GM12878 (cell line): ENCODE data around the gene CD34. TPM values are rescaled to one million over a fixed set of nuclear protein-coding genes. Genes with fewer than 3 reads are reported as not detected.

Source experiments
- ATAC-seq: fragments of 200-7000 bp; cut with Tn5 transposase; 3 replicates; pipeline ENCODE4 v1.9.1; 2020; ENCODE audit warnings: mild to moderate bottlenecking, moderate library complexity
- BruUV-seq: library from RNA; stranded (reverse); fragments of 400-500 nt; replicated peaks from 2 replicates; lab custom pipeline; 2021; lab: Mats Ljungman, UMichigan
- CTCF ChIA-PET: fragments of 300-600 bp; sonication (Branson Sonifier 250); formaldehyde crosslinking; extraction: SDS; loops from one replicate; lab custom pipeline; 2021; ENCODE audit warnings: inconsistent platforms; lab: Yijun Ruan, JAX
- POLR2A ChIA-PET: fragments of 350-600 bp; formaldehyde crosslinking; extraction: SDS; loops from one replicate; lab custom pipeline; 2021; ENCODE audit warnings: inconsistent platforms; lab: Charles Lee
- RAD21 ChIA-PET: fragments of 300-600 bp; sonication (Branson Sonifier 250); formaldehyde crosslinking; loops from one replicate; lab custom pipeline; 2023; ENCODE audit warnings: antibody characterized with exemption; ENCODE audit not compliant: unreplicated experiment; lab: Charles Lee
- SMC1A ChIA-PET: fragments of 300-600 bp; sonication (Branson Sonifier 250); formaldehyde crosslinking; loops from one replicate; lab custom pipeline; 2023; ENCODE audit not compliant: unreplicated experiment, uncharacterized antibody; lab: Charles Lee
- DNase-seq: peaks from one replicate; pipeline ENCODE4 v3.0.0-alpha.2; 2011; ENCODE audit warnings: low read depth, low spot score
- FAIRE-seq: peaks from 3 replicates; lab custom pipeline; 2011; peaks lifted over from hg19 to GRCh38; lab: Jason Lieb, UNC
- H2AFZ ChIP-seq: 2 replicates; pipeline ENCODE4 v1.6.0; 2011; ENCODE audit warnings: low read depth, low read length, control low read depth; ENCODE audit not compliant: control insufficient read depth
- H3K27ac ChIP-seq: 2 replicates; pipeline ENCODE4 v1.5.1; 2011; ENCODE audit warnings: control low read depth; ENCODE audit not compliant: control insufficient read depth, insufficient read depth
- H3K27me3 ChIP-seq, 2 experiments: replicated peaks in 1 of 2; 2 replicates each; pipeline versions ENCODE4 v1.6.0 to v1.6.1; 2011; ENCODE audit warnings: low read length in 1 of 2; ENCODE audit not compliant: control insufficient read depth in 2 of 2, insufficient read depth in 2 of 2
- H3K36me3 ChIP-seq, 2 experiments: 2 replicates each; pipeline ENCODE4 v1.5.1; 2011; ENCODE audit warnings: low read length in 1 of 2; ENCODE audit not compliant: control insufficient read depth in 2 of 2, insufficient read depth in 2 of 2
- H3K4me1 ChIP-seq: 2 replicates; pipeline ENCODE4 v1.6.1; 2011; ENCODE audit warnings: mild to moderate bottlenecking, low read length, moderate library complexity, mixed read lengths; ENCODE audit not compliant: control insufficient read depth, insufficient read depth
- H3K4me2 ChIP-seq: 2 replicates; pipeline ENCODE4 v1.6.0; 2011; ENCODE audit warnings: control low read depth; ENCODE audit not compliant: control insufficient read depth, insufficient read depth
- H3K4me3 ChIP-seq: fragments of 200-600 bp; sonication (generic); 2 replicates; pipeline ENCODE4 v1.5.1; 2016
- H3K79me2 ChIP-seq: 2 replicates; pipeline ENCODE4 v1.6.0; 2011; ENCODE audit warnings: low read length; ENCODE audit not compliant: control insufficient read depth, insufficient read depth
- H3K9ac ChIP-seq: 2 replicates; pipeline ENCODE4 v1.8.0; 2011; ENCODE audit warnings: low read length, control low read depth, mixed read lengths; ENCODE audit not compliant: control insufficient read depth, insufficient read depth
- H3K9me3 ChIP-seq: replicated peaks from 3 replicates; pipeline ENCODE4 v1.5.1; 2011; ENCODE audit warnings: mild to moderate bottlenecking, low read length; ENCODE audit not compliant: control insufficient read depth, insufficient read depth
- H4K20me1 ChIP-seq: 2 replicates; pipeline ENCODE4 v1.6.0; 2011; ENCODE audit not compliant: control insufficient read depth, insufficient read depth
- MEF2B ChIP-seq: fragments of 450-650 bp; IDR thresholded peaks from 2 replicates; pipeline ENCODE4 v1.6.1; 2018; ENCODE audit warnings: mild to moderate bottlenecking, moderate library complexity; ENCODE audit not compliant: partially characterized antibody, poor library complexity, severe bottlenecking
- TBL1XR1 ChIP-seq: IDR thresholded peaks from 2 replicates; pipeline ENCODE4 v1.6.1; 2012; ENCODE audit warnings: low read depth, low read length, improper control_type of control experiment
- WGBS: methylation state at CpG from one replicate; pipeline ENCODE4 v1.1.6; 2016; ENCODE audit warnings: low lambda C conversion rate; ENCODE audit not compliant: insufficient replicate concordance, insufficient coverage; ENCODE audit errors: missing lambda C conversion rate; 5-methylcytosine and 5-hydroxymethylcytosine counted together
- in situ Hi-C: fragments of 300-500 bp; cut with MboI; formaldehyde crosslinking; loops from 9 replicates; pipeline ENCODE4 v1.14.3; 2018; ENCODE audit warnings: mixed read lengths
- intact Hi-C: fragments of 100-400 bp; cut with micrococcal nuclease; formaldehyde crosslinking; loops from one replicate; pipeline ENCODE4 v1.14.2; 2022; ENCODE audit not compliant: unreplicated experiment
- polyA plus RNA-seq, 11 experiments: library from polyadenylated mRNA; depleted of rRNA in 4 of 11; unstranded in 6 of 11; stranded (reverse) in 5 of 11; fragments of >200 nt; fragmentation: Nextera tagmentation in 4 of 11; fragmentation: Illumina TruSeq in 1 of 11; extraction: Ambion mirVana in 4 of 11; extraction: Trizol in 1 of 11; gene quantifications; 1 replicate in 1 of 11; 2 replicates in 10 of 11; pipeline versions ENCODE4 v1.2.1 to v1.2.3, GENCODE V29; 2011 to 2016; ENCODE audit warnings: inconsistent platforms in 2 of 11, missing spikeins in 2 of 11, low read depth in 1 of 11
- total RNA-seq, 4 experiments: library from RNA; depleted of rRNA in 3 of 4; stranded (reverse); fragments of >200 nt in 3 of 4; fragmentation: Illumina TruSeq in 1 of 4; extraction: Trizol in 1 of 4; gene quantifications; 2 replicates each; pipeline versions ENCODE4 v1.2.1 to v1.2.3, GENCODE V29; 2013 to 2021
- TF ChIP-seq, protein P1 (sequence below): IDR thresholded peaks from 2 replicates; pipeline ENCODE4 v1.6.1; 2012; ENCODE audit warnings: improper control_type of control experiment, low read depth, low read length; ENCODE audit not compliant: insufficient replicate concordance
- TF ChIP-seq, protein P2 (sequence below): IDR thresholded peaks from 2 replicates; pipeline ENCODE4 v1.6.1; 2011; ENCODE audit warnings: mild to moderate bottlenecking, low read depth, low read length, moderate library complexity; ENCODE audit not compliant: insufficient replicate concordance

The CD34 gene
- total and polyA plus RNA-seq, 10 of the 15 experiments (the other 5 are each of a cell fraction or from before 2014, with no cell fraction given) = under 0.01 to 0.08 (median 0.02) TPM; not detected in 6

DNA sequence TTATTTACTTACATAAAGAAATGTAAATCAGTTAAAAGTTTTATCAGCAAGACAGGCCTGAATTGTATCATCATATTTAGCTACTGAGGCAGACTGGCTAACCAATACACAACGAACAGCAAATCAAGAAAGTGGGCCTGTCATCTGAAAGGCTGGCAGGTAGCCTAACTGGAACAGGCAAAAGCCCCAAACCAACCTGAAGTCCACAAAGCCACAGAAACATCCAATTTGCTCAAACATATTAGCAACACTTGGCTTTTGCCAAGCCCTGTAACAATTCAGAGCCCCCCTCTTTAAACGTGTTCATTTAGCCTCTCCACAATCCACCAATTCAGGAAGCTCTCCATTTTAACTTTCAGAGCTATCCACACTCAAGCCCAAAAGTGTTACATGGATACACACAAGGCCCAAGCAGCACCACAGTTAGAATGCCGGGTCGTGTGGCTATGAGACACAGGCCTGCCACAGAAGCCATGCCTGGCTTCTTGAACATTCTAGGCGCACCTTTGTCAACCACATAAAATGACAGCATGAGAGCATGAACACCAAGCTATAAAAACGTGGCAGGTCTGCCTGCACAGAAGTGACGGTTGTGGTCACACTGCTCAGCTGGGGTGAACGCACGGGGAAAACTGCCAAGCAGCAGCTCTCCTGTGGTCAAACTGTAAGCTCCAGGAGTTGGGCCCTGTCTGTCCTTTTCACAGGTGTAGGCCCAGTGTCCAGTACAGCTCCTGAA is 49.3 kb downstream of the CD34 start (continued):
- TF ChIP-seq, protein P1, sequence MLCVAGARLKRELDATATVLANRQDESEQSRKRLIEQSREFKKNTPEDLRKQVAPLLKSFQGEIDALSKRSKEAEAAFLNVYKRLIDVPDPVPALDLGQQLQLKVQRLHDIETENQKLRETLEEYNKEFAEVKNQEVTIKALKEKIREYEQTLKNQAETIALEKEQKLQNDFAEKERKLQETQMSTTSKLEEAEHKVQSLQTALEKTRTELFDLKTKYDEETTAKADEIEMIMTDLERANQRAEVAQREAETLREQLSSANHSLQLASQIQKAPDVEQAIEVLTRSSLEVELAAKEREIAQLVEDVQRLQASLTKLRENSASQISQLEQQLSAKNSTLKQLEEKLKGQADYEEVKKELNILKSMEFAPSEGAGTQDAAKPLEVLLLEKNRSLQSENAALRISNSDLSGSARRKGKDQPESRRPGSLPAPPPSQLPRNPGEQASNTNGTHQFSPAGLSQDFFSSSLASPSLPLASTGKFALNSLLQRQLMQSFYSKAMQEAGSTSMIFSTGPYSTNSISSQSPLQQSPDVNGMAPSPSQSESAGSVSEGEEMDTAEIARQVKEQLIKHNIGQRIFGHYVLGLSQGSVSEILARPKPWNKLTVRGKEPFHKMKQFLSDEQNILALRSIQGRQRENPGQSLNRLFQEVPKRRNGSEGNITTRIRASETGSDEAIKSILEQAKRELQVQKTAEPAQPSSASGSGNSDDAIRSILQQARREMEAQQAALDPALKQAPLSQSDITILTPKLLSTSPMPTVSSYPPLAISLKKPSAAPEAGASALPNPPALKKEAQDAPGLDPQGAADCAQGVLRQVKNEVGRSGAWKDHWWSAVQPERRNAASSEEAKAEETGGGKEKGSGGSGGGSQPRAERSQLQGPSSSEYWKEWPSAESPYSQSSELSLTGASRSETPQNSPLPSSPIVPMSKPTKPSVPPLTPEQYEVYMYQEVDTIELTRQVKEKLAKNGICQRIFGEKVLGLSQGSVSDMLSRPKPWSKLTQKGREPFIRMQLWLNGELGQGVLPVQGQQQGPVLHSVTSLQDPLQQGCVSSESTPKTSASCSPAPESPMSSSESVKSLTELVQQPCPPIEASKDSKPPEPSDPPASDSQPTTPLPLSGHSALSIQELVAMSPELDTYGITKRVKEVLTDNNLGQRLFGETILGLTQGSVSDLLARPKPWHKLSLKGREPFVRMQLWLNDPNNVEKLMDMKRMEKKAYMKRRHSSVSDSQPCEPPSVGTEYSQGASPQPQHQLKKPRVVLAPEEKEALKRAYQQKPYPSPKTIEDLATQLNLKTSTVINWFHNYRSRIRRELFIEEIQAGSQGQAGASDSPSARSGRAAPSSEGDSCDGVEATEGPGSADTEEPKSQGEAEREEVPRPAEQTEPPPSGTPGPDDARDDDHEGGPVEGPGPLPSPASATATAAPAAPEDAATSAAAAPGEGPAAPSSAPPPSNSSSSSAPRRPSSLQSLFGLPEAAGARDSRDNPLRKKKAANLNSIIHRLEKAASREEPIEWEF = no peak
- TF ChIP-seq MEF2B = peak; percentile 23

DNA sequence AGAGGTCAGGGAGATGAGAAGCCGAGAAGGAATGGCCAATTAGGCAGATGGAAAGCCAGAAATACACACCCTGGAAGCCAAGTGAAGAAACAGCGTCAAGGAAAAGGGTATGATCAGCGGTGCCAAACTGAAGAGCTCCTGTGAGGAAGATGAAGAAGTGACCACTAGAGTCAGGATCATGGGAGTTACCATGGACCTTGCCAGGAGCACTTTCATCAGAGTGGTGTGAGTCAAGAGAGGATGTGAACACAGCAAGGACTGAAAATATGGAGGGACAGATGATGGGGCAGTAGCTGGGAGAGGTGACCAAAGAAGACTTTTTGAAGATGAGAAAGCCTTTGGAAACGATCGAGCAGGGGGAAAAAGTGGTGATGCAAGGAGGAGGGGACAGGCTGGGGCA is 50.4 kb downstream of the CD34 start:
- Histone ChIP-seq H3K4me1 (peaks cover 29% of the 10 kb centered on the region), H2AFZ (no peak overlapping the region), H3K9me3 (no peaks in the 10 kb centered on the region), H3K4me3 (no peak overlapping the region), H3K79me2 (peaks cover 2% of the 10 kb centered on the region), H3K27me3 (no peaks in the 10 kb centered on the region), H3K4me2 (no peak overlapping the region), H4K20me1 (no peaks in the 10 kb centered on the region), H3K9ac (no peak overlapping the region), H3K36me3 (peaks cover 0 to 4% of the 10 kb centered on the region in 2 experiments; a peak in 2 of 4 replicates)
- ATAC-seq (no peak), FAIRE-seq (no peak), DNase-seq (no peak)
- in situ Hi-C loops = no loop called here
- ChIA-PET RAD21 (interaction anchor here (1.3 to 16.7 kb wide), 4 partner anchors 8 to 103 kb away, joined by 3 to 265 read pairs (median 6); no protein-coding TSS in a partner anchor), CTCF (interaction anchor here (0.7 to 17.7 kb wide), 5 partner anchors 13 to 85 kb away, joined by 3 to 821 read pairs (median 49); no protein-coding TSS in a partner anchor), SMC1A (interaction anchor here (1.2 to 21.3 kb wide), 6 partner anchors 8 to 84 kb away, joined by 3 to 444 read pairs (median 8); no protein-coding TSS in a partner anchor), POLR2A (interaction anchor here (0.7 to 22.9 kb wide), 3 partner anchors 18 to 213 kb away, joined by 3 to 620 read pairs (median 7); no protein-coding TSS in a partner anchor)
- WGBS = 94% methylated on average over 5 of the region's 5 CpGs
- intact Hi-C loops = loop anchor here (5.0 kb wide), 1 partner anchor 103 kb away; no protein-coding TSS in a partner anchor
- no TSS peak for BruUV-seq
- no peak for TF ChIP-seq TBL1XR1
- TF ChIP-seq, protein P2, sequence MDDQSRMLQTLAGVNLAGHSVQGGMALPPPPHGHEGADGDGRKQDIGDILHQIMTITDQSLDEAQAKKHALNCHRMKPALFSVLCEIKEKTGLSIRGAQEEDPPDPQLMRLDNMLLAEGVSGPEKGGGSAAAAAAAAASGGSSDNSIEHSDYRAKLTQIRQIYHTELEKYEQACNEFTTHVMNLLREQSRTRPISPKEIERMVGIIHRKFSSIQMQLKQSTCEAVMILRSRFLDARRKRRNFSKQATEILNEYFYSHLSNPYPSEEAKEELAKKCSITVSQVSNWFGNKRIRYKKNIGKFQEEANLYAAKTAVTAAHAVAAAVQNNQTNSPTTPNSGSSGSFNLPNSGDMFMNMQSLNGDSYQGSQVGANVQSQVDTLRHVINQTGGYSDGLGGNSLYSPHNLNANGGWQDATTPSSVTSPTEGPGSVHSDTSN = no peak
- TF ChIP-seq, all 136 proteins: peak for 0
- no peak overlapping the region for H3K27ac ChIP-seq
